GM12878 (cell line): ENCODE results near the gene DENND1B. TPM values are rescaled to one million over a fixed set of nuclear protein-coding genes. Genes with fewer than 3 reads are reported as not detected.

ENCODE experiments used
- ATAC-seq: fragments of 200-7000 bp; cut with Tn5 transposase; 3 replicates; pipeline ENCODE4 v1.9.1; 2020; ENCODE audit warnings: mild to moderate bottlenecking, moderate library complexity
- BruUV-seq: library from RNA; stranded (reverse); fragments of 400-500 nt; replicated peaks from 2 replicates; lab custom pipeline; 2021; lab: Mats Ljungman, UMichigan
- CTCF ChIA-PET: fragments of 300-600 bp; sonication (Branson Sonifier 250); formaldehyde crosslinking; extraction: SDS; loops from one replicate; lab custom pipeline; 2021; ENCODE audit warnings: inconsistent platforms; lab: Yijun Ruan, JAX
- POLR2A ChIA-PET: fragments of 350-600 bp; formaldehyde crosslinking; extraction: SDS; loops from one replicate; lab custom pipeline; 2021; ENCODE audit warnings: inconsistent platforms; lab: Charles Lee
- RAD21 ChIA-PET: fragments of 300-600 bp; sonication (Branson Sonifier 250); formaldehyde crosslinking; loops from one replicate; lab custom pipeline; 2023; ENCODE audit warnings: antibody characterized with exemption; ENCODE audit not compliant: unreplicated experiment; lab: Charles Lee
- SMC1A ChIA-PET: fragments of 300-600 bp; sonication (Branson Sonifier 250); formaldehyde crosslinking; loops from one replicate; lab custom pipeline; 2023; ENCODE audit not compliant: unreplicated experiment, uncharacterized antibody; lab: Charles Lee
- DNase-seq: peaks from one replicate; pipeline ENCODE4 v3.0.0-alpha.2; 2011; ENCODE audit warnings: low read depth, low spot score
- FAIRE-seq: peaks from 3 replicates; lab custom pipeline; 2011; peaks lifted over from hg19 to GRCh38; lab: Jason Lieb, UNC
- H2AFZ ChIP-seq: 2 replicates; pipeline ENCODE4 v1.6.0; 2011; ENCODE audit warnings: low read depth, low read length, control low read depth; ENCODE audit not compliant: control insufficient read depth
- H3K27ac ChIP-seq: 2 replicates; pipeline ENCODE4 v1.5.1; 2011; ENCODE audit warnings: control low read depth; ENCODE audit not compliant: control insufficient read depth, insufficient read depth
- H3K27me3 ChIP-seq, 2 experiments: replicated peaks in 1 of 2; 2 replicates each; pipeline versions ENCODE4 v1.6.0 to v1.6.1; 2011; ENCODE audit warnings: low read length in 1 of 2; ENCODE audit not compliant: control insufficient read depth in 2 of 2, insufficient read depth in 2 of 2
- H3K36me3 ChIP-seq, 2 experiments: 2 replicates each; pipeline ENCODE4 v1.5.1; 2011; ENCODE audit warnings: low read length in 1 of 2; ENCODE audit not compliant: control insufficient read depth in 2 of 2, insufficient read depth in 2 of 2
- H3K4me1 ChIP-seq: 2 replicates; pipeline ENCODE4 v1.6.1; 2011; ENCODE audit warnings: mild to moderate bottlenecking, low read length, moderate library complexity, mixed read lengths; ENCODE audit not compliant: control insufficient read depth, insufficient read depth
- H3K4me2 ChIP-seq: 2 replicates; pipeline ENCODE4 v1.6.0; 2011; ENCODE audit warnings: control low read depth; ENCODE audit not compliant: control insufficient read depth, insufficient read depth
- H3K4me3 ChIP-seq: fragments of 200-600 bp; sonication (generic); 2 replicates; pipeline ENCODE4 v1.5.1; 2016
- H3K79me2 ChIP-seq: 2 replicates; pipeline ENCODE4 v1.6.0; 2011; ENCODE audit warnings: low read length; ENCODE audit not compliant: control insufficient read depth, insufficient read depth
- H3K9ac ChIP-seq: 2 replicates; pipeline ENCODE4 v1.8.0; 2011; ENCODE audit warnings: low read length, control low read depth, mixed read lengths; ENCODE audit not compliant: control insufficient read depth, insufficient read depth
- H3K9me3 ChIP-seq: replicated peaks from 3 replicates; pipeline ENCODE4 v1.5.1; 2011; ENCODE audit warnings: mild to moderate bottlenecking, low read length; ENCODE audit not compliant: control insufficient read depth, insufficient read depth
- H4K20me1 ChIP-seq: 2 replicates; pipeline ENCODE4 v1.6.0; 2011; ENCODE audit not compliant: control insufficient read depth, insufficient read depth
- BCL11A ChIP-seq: IDR thresholded peaks from 2 replicates; pipeline ENCODE4 v1.6.1; 2011; ENCODE audit warnings: low read depth, low read length
- CHD2 ChIP-seq: IDR thresholded peaks from 2 replicates; pipeline ENCODE4 v1.6.1; 2011; ENCODE audit warnings: low read depth, low read length, improper control_type of control experiment, borderline replicate concordance
- CREM ChIP-seq: IDR thresholded peaks from 2 replicates; pipeline ENCODE4 v1.6.1; 2014; ENCODE audit warnings: antibody characterized with exemption, low read depth
- IRF4 ChIP-seq: IDR thresholded peaks from 2 replicates; pipeline ENCODE4 v1.6.1; 2011; ENCODE audit warnings: low read depth, low read length
- JUNB ChIP-seq: IDR thresholded peaks from 2 replicates; pipeline ENCODE4 v1.6.1; 2016; ENCODE audit warnings: antibody characterized with exemption, mild to moderate bottlenecking
- NBN ChIP-seq: fragments of 450-650 bp; IDR thresholded peaks from 2 replicates; pipeline ENCODE4 v1.6.1; 2016
- NFIC ChIP-seq: IDR thresholded peaks from 2 replicates; pipeline ENCODE4 v1.6.1; 2012; ENCODE audit warnings: low read depth, mild to moderate bottlenecking, inconsistent platforms, low read length, moderate library complexity
- NRF1 ChIP-seq: conservative IDR thresholded peaks from 2 replicates; pipeline ENCODE4 v1.6.1; 2011; ENCODE audit warnings: mild to moderate bottlenecking, low read depth, low read length, improper control_type of control experiment
- RAD51 ChIP-seq: fragments of 450-650 bp; IDR thresholded peaks from 2 replicates; pipeline ENCODE4 v1.6.1; 2016; ENCODE audit warnings: moderate library complexity, mild to moderate bottlenecking, inconsistent platforms
- STAT1 ChIP-seq: fragments of 450-650 bp; conservative IDR thresholded peaks from 2 replicates; pipeline ENCODE4 v1.6.1; 2014; ENCODE audit warnings: antibody characterized with exemption, mild to moderate bottlenecking
- TCF7 ChIP-seq: IDR thresholded peaks from 2 replicates; pipeline ENCODE4 v1.6.1; 2014; ENCODE audit warnings: antibody characterized with exemption, borderline replicate concordance
- YBX1 ChIP-seq: fragments of 450-650 bp; IDR thresholded peaks from 2 replicates; pipeline ENCODE4 v1.6.1; 2016; ENCODE audit warnings: antibody characterized with exemption
- WGBS: methylation state at CpG from one replicate; pipeline ENCODE4 v1.1.6; 2016; ENCODE audit warnings: low lambda C conversion rate; ENCODE audit not compliant: insufficient replicate concordance, insufficient coverage; ENCODE audit errors: missing lambda C conversion rate; 5-methylcytosine and 5-hydroxymethylcytosine counted together
- in situ Hi-C: fragments of 300-500 bp; cut with MboI; formaldehyde crosslinking; loops from 9 replicates; pipeline ENCODE4 v1.14.3; 2018; ENCODE audit warnings: mixed read lengths
- intact Hi-C: fragments of 100-400 bp; cut with micrococcal nuclease; formaldehyde crosslinking; loops from one replicate; pipeline ENCODE4 v1.14.2; 2022; ENCODE audit not compliant: unreplicated experiment
- polyA plus RNA-seq, 11 experiments: library from polyadenylated mRNA; depleted of rRNA in 4 of 11; unstranded in 6 of 11; stranded (reverse) in 5 of 11; fragments of >200 nt; fragmentation: Nextera tagmentation in 4 of 11; fragmentation: Illumina TruSeq in 1 of 11; extraction: Ambion mirVana in 4 of 11; extraction: Trizol in 1 of 11; gene quantifications; 1 replicate in 1 of 11; 2 replicates in 10 of 11; pipeline versions ENCODE4 v1.2.1 to v1.2.3, GENCODE V29; 2011 to 2016; ENCODE audit warnings: inconsistent platforms in 2 of 11, missing spikeins in 2 of 11, low read depth in 1 of 11
- total RNA-seq, 4 experiments: library from RNA; depleted of rRNA in 3 of 4; stranded (reverse); fragments of >200 nt in 3 of 4; fragmentation: Illumina TruSeq in 1 of 4; extraction: Trizol in 1 of 4; gene quantifications; 2 replicates each; pipeline versions ENCODE4 v1.2.1 to v1.2.3, GENCODE V29; 2013 to 2021
- TF ChIP-seq, protein P1 (sequence below): fragments of 450-650 bp; IDR thresholded peaks from 2 replicates; pipeline ENCODE4 v1.6.1; 2014; ENCODE audit warnings: mild to moderate bottlenecking
- TF ChIP-seq, protein P2 (sequence below): fragments of 450-650 bp; IDR thresholded peaks from 2 replicates; pipeline ENCODE4 v1.6.1; 2016; ENCODE audit warnings: mild to moderate bottlenecking
- TF ChIP-seq, protein P3 (sequence below): IDR thresholded peaks from 2 replicates; pipeline ENCODE4 v1.6.1; 2012; ENCODE audit warnings: low read length, inconsistent platforms
- TF ChIP-seq, protein P4 (sequence below): IDR thresholded peaks from 2 replicates; pipeline ENCODE4 v1.6.1; 2011; ENCODE audit warnings: mild to moderate bottlenecking, low read depth, low read length, moderate library complexity; ENCODE audit not compliant: insufficient replicate concordance
- TF ChIP-seq, protein P5 (sequence below): IDR thresholded peaks from 2 replicates; pipeline ENCODE4 v1.6.1; 2012; ENCODE audit warnings: mild to moderate bottlenecking, low read depth, low read length

Gene DENND1B
- total and polyA plus RNA-seq, 10 of the 15 experiments (the other 5 are each of a cell fraction or from before 2014, with no cell fraction given), result 1.7 to 10.7 (median 8.0) TPM

DNA sequence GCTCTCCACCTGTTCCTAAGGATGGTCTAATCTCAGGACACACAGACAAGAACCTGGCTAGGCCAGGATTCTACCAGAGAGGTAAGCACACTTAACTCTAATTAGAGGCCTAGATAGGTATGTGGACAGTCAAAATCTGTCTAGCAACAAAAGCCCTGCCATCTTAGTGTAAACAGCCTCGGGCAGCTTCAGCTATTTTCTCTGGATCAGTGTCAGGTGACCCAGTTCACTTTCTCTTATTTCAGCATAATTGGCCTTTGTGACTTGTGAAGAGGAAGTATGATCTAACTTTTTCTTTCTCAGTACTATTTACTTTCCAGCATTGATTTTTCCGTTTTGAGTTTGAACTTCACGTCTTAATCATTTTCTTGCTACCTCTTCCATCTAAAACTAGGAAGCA is 289.5 kb downstream of the DENND1B start:
- no peaks in the 10 kb centered on the region for H3K79me2 ChIP-seq
- intact Hi-C loops, result no loop called here
- 2% methylated on average over 3 of the region's 3 CpGs for WGBS
- in situ Hi-C loops, result no loop called here
- no peaks in the 10 kb centered on the region for H3K9me3 ChIP-seq
- ATAC-seq (no peak; the same call in 1 of the 3 replicates), FAIRE-seq (no peak), DNase-seq (no peak)
- H4K20me1 ChIP-seq, result no peaks in the 10 kb centered on the region
- H3K27me3 ChIP-seq, result no peaks in the 10 kb centered on the region; a peak in 1 of 4 replicates
- H3K36me3 ChIP-seq, result no peaks in the 10 kb centered on the region
- H3K4me2 ChIP-seq, result no peak overlapping the region
- no peak overlapping the region for H3K27ac ChIP-seq
- no peak overlapping the region for H3K9ac ChIP-seq
- no TSS peak for BruUV-seq
- RAD21 ChIA-PET, result interaction anchor here (0.7 kb wide), 1 partner anchor 17 kb away, joined by 4 read pairs; no protein-coding TSS in a partner anchor
- H3K4me3 ChIP-seq, result no peak overlapping the region
- SMC1A ChIA-PET, result no interaction called here
- CTCF ChIA-PET, result interaction anchor here (1.3 kb wide), 1 partner anchor 10 kb away, joined by 3 read pairs; no protein-coding TSS in a partner anchor
- POLR2A ChIA-PET, result interaction anchor here (0.6 kb wide), 1 partner anchor 135 kb away, joined by 4 read pairs; no protein-coding TSS in a partner anchor
- H3K4me1 ChIP-seq, result no peaks in the 10 kb centered on the region
- no peak overlapping the region for H2AFZ ChIP-seq
- TF ChIP-seq, protein P1, sequence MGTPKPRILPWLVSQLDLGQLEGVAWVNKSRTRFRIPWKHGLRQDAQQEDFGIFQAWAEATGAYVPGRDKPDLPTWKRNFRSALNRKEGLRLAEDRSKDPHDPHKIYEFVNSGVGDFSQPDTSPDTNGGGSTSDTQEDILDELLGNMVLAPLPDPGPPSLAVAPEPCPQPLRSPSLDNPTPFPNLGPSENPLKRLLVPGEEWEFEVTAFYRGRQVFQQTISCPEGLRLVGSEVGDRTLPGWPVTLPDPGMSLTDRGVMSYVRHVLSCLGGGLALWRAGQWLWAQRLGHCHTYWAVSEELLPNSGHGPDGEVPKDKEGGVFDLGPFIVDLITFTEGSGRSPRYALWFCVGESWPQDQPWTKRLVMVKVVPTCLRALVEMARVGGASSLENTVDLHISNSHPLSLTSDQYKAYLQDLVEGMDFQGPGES, result no peak
- no peak for TF ChIP-seq NFIC
- no peak for TF ChIP-seq CHD2
- no peak for TF ChIP-seq NBN
- TF ChIP-seq, protein P2, sequence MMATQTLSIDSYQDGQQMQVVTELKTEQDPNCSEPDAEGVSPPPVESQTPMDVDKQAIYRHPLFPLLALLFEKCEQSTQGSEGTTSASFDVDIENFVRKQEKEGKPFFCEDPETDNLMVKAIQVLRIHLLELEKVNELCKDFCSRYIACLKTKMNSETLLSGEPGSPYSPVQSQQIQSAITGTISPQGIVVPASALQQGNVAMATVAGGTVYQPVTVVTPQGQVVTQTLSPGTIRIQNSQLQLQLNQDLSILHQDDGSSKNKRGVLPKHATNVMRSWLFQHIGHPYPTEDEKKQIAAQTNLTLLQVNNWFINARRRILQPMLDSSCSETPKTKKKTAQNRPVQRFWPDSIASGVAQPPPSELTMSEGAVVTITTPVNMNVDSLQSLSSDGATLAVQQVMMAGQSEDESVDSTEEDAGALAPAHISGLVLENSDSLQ, result no peak
- TF ChIP-seq NRF1, result no peak
- no peak for TF ChIP-seq BCL11A
- TF ChIP-seq TCF7, result no peak
- no peak for TF ChIP-seq RAD51
- TF ChIP-seq STAT1, result no peak
- no peak for TF ChIP-seq CREM
- TF ChIP-seq, protein P3, sequence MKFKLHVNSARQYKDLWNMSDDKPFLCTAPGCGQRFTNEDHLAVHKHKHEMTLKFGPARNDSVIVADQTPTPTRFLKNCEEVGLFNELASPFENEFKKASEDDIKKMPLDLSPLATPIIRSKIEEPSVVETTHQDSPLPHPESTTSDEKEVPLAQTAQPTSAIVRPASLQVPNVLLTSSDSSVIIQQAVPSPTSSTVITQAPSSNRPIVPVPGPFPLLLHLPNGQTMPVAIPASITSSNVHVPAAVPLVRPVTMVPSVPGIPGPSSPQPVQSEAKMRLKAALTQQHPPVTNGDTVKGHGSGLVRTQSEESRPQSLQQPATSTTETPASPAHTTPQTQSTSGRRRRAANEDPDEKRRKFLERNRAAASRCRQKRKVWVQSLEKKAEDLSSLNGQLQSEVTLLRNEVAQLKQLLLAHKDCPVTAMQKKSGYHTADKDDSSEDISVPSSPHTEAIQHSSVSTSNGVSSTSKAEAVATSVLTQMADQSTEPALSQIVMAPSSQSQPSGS, result no peak
- TF ChIP-seq JUNB, result no peak
- TF ChIP-seq, protein P4, sequence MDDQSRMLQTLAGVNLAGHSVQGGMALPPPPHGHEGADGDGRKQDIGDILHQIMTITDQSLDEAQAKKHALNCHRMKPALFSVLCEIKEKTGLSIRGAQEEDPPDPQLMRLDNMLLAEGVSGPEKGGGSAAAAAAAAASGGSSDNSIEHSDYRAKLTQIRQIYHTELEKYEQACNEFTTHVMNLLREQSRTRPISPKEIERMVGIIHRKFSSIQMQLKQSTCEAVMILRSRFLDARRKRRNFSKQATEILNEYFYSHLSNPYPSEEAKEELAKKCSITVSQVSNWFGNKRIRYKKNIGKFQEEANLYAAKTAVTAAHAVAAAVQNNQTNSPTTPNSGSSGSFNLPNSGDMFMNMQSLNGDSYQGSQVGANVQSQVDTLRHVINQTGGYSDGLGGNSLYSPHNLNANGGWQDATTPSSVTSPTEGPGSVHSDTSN, result no peak
- TF ChIP-seq, protein P5, sequence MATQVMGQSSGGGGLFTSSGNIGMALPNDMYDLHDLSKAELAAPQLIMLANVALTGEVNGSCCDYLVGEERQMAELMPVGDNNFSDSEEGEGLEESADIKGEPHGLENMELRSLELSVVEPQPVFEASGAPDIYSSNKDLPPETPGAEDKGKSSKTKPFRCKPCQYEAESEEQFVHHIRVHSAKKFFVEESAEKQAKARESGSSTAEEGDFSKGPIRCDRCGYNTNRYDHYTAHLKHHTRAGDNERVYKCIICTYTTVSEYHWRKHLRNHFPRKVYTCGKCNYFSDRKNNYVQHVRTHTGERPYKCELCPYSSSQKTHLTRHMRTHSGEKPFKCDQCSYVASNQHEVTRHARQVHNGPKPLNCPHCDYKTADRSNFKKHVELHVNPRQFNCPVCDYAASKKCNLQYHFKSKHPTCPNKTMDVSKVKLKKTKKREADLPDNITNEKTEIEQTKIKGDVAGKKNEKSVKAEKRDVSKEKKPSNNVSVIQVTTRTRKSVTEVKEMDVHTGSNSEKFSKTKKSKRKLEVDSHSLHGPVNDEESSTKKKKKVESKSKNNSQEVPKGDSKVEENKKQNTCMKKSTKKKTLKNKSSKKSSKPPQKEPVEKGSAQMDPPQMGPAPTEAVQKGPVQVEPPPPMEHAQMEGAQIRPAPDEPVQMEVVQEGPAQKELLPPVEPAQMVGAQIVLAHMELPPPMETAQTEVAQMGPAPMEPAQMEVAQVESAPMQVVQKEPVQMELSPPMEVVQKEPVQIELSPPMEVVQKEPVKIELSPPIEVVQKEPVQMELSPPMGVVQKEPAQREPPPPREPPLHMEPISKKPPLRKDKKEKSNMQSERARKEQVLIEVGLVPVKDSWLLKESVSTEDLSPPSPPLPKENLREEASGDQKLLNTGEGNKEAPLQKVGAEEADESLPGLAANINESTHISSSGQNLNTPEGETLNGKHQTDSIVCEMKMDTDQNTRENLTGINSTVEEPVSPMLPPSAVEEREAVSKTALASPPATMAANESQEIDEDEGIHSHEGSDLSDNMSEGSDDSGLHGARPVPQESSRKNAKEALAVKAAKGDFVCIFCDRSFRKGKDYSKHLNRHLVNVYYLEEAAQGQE, result no peak
- no peak for TF ChIP-seq YBX1
- no peak for TF ChIP-seq IRF4
